Effector memory CD4-positive, alpha-beta T cell (primary cell): Measurements from ENCODE around the gene CDKAL1.

Source experiments
- DNase-seq, 3 donors: peaks; one replicate each; pipeline ENCODE4 v3.0.0-alpha.2; 2020
- H3K27ac ChIP-seq: 2 replicates; pipeline ENCODE4 v1.7.0; 2013; ENCODE audit warnings: mild to moderate bottlenecking, low read length, moderate library complexity; ENCODE audit not compliant: insufficient read depth, poor library complexity, severe bottlenecking
- H3K27me3 ChIP-seq: replicated peaks from 2 replicates; pipeline ENCODE4 v1.7.0; 2013; ENCODE audit warnings: mild to moderate bottlenecking, low read length; ENCODE audit not compliant: insufficient read depth, control insufficient read depth, poor library complexity, severe bottlenecking
- H3K36me3 ChIP-seq: 2 replicates; pipeline ENCODE4 v1.7.0; 2013; ENCODE audit warnings: mild to moderate bottlenecking, low read length, moderate library complexity; ENCODE audit not compliant: control insufficient read depth, insufficient read depth
- H3K4me1 ChIP-seq: 2 replicates; pipeline ENCODE4 v1.7.0; 2013; ENCODE audit warnings: low read length, mild to moderate bottlenecking; ENCODE audit not compliant: control insufficient read depth, insufficient read depth, poor library complexity, severe bottlenecking
- H3K4me3 ChIP-seq: 2 replicates; pipeline ENCODE4 v1.7.0; 2013; ENCODE audit warnings: low read length, low read depth, mild to moderate bottlenecking; ENCODE audit not compliant: insufficient read depth, poor library complexity, severe bottlenecking
- H3K9me3 ChIP-seq: 2 replicates; pipeline ENCODE4 v1.7.0; 2013; ENCODE audit warnings: mild to moderate bottlenecking, low read length, moderate library complexity; ENCODE audit not compliant: control insufficient read depth

CDKAL1 gene

DNA sequence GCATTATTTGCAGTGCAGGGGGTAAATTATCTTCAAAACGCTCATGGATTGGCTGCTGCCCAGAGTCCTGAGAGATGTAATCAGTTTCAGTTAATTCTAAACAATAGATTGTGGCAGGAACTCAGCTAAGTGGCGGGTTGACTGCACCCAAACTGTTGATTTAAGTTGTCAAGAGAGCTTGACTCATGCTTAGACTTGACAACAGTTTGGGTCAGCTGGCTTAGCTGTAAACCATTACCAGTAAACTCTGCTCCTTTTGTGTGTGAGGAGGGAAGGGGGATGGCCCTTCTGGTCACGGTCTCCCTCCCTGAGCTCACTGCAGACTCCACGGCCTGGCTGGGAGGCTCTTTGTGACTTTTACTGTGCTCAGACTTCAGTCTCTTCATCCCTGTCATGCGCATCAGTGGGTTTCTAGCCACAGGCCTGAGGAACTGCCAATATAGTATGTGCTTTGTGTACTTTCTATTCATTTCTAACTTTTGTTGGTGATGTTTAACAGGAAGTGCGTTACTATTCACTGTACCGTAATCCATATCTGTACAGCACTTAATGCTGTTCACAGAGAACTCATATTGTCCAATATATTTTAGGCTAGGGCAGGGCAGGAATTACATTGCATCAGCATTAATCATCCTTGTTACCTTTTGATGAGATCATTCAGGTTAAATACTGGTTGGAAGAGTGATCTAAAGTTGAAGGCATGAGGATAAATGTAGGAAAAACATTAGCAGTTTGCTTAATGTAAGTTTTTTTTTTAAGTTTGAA is 488.3 kb downstream of the CDKAL1 start:
- DNase-seq, result no peak
- H3K4me3 ChIP-seq, result no peak overlapping the region

DNA sequence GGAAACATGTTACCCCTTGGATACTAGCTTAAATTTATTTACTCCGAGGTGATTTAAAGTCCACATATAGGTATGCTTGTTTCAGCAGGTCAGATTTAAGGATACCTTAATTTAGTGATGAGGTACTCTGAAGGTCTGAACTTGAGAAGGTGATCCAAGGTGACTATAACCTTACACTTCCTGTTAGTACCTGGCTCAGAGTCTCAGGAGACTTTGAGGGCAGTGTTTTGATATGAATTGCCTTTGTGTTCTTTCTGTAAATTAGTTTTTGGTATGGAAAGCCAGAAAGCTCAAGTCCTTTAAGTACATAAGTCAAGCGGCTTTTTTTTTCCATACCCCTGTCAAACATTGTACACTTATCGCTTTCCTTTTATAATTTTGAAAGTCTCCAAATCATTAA is 489.0 kb downstream of the CDKAL1 start:
- peaks cover 9% of the 10 kb centered on the region for H3K36me3 ChIP-seq
- no peaks in the 10 kb centered on the region for H3K27me3 ChIP-seq
- no peaks in the 10 kb centered on the region for H3K4me1 ChIP-seq
- no peaks in the 10 kb centered on the region for H3K9me3 ChIP-seq
- DNase-seq, result no peak
- H3K4me3 ChIP-seq, result no peak overlapping the region
- H3K27ac ChIP-seq, result no peak overlapping the region

More for the DNA sequence above, 488.3 kb downstream of the CDKAL1 start:
- Histone ChIP-seq H3K36me3 (peaks cover 8% of the 10 kb centered on the region), H3K9me3 (no peaks in the 10 kb centered on the region), H3K4me1 (no peaks in the 10 kb centered on the region), H3K27me3 (no peaks in the 10 kb centered on the region), H3K27ac (no peak overlapping the region)

DNA sequence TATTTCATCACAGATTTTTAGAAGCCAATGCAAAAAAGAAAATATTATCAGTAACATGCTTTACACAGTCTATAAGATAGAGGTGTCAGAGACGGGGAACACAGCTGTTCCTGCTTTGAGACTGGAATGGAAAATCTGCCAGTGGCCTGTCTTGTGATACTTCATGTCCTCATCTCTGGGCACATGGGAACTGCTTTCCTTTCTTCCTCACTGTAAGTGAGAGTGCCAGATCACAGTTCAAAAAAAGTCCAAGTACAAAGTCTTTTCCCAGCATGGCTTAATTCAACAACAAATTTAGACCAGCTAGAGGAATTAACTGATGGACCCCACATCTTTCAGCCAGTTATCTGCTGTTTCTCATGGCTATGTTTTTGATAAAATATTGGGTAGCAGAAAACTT is 490.4 kb downstream of the CDKAL1 start:
- Histone ChIP-seq H3K27me3 (no peaks in the 10 kb centered on the region), H3K4me1 (no peaks in the 10 kb centered on the region), H3K36me3 (peaks cover 9% of the 10 kb centered on the region), H3K4me3 (no peak overlapping the region), H3K27ac (no peak overlapping the region), H3K9me3 (no peaks in the 10 kb centered on the region)
- DNase-seq, result no peak

DNA sequence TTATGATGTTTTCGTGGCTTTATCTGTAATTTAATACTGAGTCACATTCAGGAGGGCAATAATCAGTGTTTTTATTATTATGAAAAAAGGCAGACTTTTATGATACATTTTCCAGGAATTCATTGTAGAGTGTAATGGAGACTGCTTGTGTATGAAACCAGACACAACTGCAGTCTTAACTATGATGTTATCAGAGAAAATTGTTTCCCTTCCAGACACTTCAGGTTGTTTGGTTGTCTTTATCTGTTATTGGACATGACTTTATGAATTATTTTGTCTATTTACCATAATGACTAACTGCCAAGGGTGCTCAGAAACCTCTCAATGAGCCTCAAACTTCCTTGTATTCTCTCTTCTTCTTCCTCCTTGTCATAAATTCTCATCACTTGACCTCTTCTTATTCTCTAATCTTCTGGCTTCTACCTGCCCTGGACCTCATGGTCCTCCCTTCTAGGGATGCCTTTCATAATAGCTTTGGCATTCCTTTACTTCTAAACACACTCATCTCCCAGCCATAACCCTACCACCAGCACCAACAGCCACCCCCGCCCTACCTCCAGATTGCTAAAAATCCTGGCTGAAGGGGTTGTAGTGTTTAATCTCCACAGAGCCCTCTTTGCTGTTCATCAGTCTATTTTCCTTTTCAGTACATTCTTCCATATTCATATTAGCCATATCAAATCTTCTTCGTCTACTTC is 492.5 kb downstream of the CDKAL1 start:
- Histone ChIP-seq H3K27ac (no peak overlapping the region), H3K36me3 (peaks cover 9% of the 10 kb centered on the region), H3K27me3 (no peaks in the 10 kb centered on the region), H3K9me3 (no peaks in the 10 kb centered on the region), H3K4me1 (no peaks in the 10 kb centered on the region), H3K4me3 (no peak overlapping the region)
- DNase-seq, result no peak

DNA sequence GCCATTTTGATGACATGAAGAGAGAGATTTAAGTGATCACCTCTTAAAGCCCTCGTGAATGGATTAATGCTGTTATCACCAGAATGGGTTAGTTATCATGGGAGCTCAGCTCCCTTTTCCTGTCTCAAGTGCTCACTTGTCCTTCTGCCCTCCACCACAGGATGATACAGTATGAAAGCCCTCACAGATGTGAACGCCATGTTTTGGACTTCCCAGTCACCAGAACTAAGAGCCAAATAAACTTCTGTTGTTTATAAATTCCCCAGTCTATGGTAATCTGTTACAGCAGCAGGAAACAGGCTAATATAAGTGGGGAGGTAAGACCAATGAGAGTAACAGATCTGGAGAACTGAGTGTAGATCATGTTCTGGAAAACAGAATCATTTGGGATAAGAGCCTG is 493.2 kb downstream of the CDKAL1 start:
- no peak overlapping the region for H3K4me3 ChIP-seq
- DNase-seq, result no peak
- H3K36me3 ChIP-seq, result peaks cover 9% of the 10 kb centered on the region
- H3K27me3 ChIP-seq, result no peaks in the 10 kb centered on the region
- H3K4me1 ChIP-seq, result no peaks in the 10 kb centered on the region
- H3K27ac ChIP-seq, result no peak overlapping the region
- H3K9me3 ChIP-seq, result no peaks in the 10 kb centered on the region

DNA sequence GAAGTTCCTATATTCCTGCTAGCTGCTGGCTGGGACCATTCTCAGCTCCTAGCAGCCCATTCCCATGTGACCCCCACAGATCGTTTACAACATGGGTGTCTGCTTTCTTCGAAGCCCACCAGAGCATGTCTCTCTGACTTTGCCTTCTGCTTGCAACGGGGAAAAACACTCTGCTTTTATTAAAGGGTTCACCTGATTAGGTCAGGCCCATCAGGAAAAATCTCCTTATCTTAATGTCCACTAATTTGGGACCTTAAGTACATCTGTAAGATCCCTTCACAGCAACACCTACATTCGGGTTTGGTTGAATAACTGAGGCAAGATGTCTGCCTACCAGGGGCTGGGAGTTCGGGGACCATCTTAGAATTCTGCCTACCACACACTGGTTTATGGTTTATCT is 496.9 kb downstream of the CDKAL1 start:
- H3K9me3 ChIP-seq, result no peaks in the 10 kb centered on the region

DNA sequence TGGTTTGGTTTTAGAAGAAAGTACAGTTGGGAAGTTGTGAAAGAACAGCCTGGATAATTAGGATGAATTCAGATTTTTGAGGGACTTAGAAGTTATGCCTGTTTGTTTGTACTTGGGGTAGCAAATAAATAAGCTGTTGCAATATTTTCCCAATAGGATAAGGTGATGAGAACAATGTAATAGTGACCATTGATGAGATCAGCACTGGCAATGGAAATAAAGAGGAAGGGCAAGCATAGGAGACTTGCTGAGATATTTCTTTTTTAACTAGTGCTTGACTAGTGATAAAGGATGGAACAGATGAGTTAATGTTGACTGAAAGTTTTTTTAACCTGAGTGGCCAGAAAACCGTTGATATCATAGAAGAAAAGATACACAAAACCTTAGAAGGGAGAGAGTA is 498.8 kb downstream of the CDKAL1 start:
- Histone ChIP-seq H3K27ac (no peak overlapping the region), H3K4me1 (no peaks in the 10 kb centered on the region), H3K9me3 (no peaks in the 10 kb centered on the region), H3K36me3 (no peaks in the 10 kb centered on the region), H3K4me3 (no peak overlapping the region), H3K27me3 (no peaks in the 10 kb centered on the region)
- no peak for DNase-seq

More for the DNA sequence above, 496.9 kb downstream of the CDKAL1 start:
- Histone ChIP-seq H3K36me3 (peaks cover 9% of the 10 kb centered on the region), H3K27ac (no peak overlapping the region), H3K4me1 (no peaks in the 10 kb centered on the region), H3K27me3 (no peaks in the 10 kb centered on the region), H3K4me3 (no peak overlapping the region)
- no peak for DNase-seq

DNA sequence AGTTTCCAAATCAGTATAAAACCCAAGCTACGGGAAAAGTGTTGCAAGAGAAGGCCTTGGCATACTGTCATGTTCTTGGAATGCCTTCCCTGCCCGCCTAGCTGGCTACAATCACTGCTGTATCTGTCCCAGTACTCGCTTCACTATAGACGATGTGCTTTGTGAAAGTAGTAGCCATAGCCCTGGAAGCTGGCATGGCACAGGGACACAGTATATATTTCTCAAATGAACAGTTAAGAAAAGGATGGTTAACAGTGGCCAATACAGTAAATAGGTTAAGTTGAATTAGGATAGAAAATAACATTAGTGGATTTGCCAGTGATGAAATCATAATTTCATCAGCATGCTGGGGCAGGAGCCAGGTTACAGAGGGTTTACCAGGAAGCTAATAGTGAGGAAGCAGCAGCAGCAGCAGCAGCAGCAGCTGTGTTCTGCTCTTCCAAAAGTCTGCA is 499.3 kb downstream of the CDKAL1 start:
- no peak for DNase-seq
- Histone ChIP-seq H3K27me3 (no peaks in the 10 kb centered on the region), H3K27ac (no peak overlapping the region), H3K9me3 (no peaks in the 10 kb centered on the region), H3K4me1 (no peaks in the 10 kb centered on the region), H3K36me3 (no peaks in the 10 kb centered on the region), H3K4me3 (no peak overlapping the region)

DNA sequence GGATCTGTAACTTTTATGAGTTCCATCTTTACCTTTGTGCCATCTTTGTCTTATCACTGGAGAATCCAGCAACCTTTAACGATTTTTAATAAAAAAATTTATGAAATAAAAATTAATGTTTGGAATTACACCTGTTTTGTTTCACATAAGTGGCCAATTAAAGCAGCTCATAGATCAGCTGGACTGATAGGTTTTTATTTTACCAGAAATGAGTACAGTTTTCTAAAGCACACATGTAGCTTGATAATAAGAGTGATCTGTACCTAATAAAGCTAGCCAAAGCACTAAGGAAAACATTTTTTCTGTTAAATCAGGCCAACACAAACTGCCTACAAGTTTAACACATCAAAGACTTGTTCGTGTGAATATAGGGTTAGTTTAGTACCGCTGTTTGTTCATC is 500.1 kb downstream of the CDKAL1 start:
- DNase-seq, result no peak
- Histone ChIP-seq H3K36me3 (no peaks in the 10 kb centered on the region), H3K4me3 (no peak overlapping the region), H3K27ac (no peak overlapping the region), H3K27me3 (no peaks in the 10 kb centered on the region), H3K9me3 (no peaks in the 10 kb centered on the region), H3K4me1 (no peaks in the 10 kb centered on the region)

DNA sequence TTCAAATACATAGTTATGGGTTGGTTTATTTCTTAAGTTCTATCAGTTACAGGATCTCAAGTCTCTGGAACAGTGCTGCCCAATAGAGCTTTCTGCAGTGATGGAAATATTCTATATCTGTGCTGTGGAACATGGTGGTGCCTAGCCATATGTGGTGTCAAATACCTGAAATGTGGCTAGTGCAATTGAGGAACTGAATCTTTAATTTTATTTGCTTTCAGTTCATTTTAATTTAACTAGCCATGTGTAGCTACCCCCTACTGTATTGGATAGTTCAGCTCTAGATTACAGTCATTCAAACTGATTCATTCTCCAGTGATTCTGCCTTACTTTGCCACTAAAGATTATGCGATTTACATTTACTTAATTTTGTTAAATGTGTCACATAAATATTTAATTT is 503.2 kb downstream of the CDKAL1 start:
- Histone ChIP-seq H3K4me3 (no peak overlapping the region), H3K4me1 (no peaks in the 10 kb centered on the region), H3K27ac (no peak overlapping the region), H3K36me3 (no peaks in the 10 kb centered on the region), H3K27me3 (no peaks in the 10 kb centered on the region), H3K9me3 (no peaks in the 10 kb centered on the region)
- DNase-seq, result no peak
